COR-L47 (cell line): ENCODE results near the gene SLC30A4.
A peak's percentile ranks its signal among the peaks of the same experiment; 100 is the strongest.
"Not testable (repeated sequence)": the region's sequence is repeated elsewhere in the genome, so short reads cannot be mapped to it uniquely, and the experiment has no call there.

Source experiments
- DNase-seq: peaks from one replicate; lab custom pipeline; 2025; lab: John Stamatoyannopoulos, UW

The SLC30A4 gene

GRCh38 chr15:45507143-45507542 is 15.4 kb downstream of the SLC30A4 start:
- DNase-seq = not testable (repeated sequence)

GRCh38 chr15:45499426-45499825 is 23.1 kb downstream of the SLC30A4 start:
- DNase-seq = no peak

- no peak for DNase-seq
These were observed 23.9 kb downstream of the SLC30A4 start for GRCh38 chr15:45498701-45499100.

- no peak for DNase-seq
These were observed 25.3 kb downstream of the SLC30A4 start for GRCh38 chr15:45497261-45497660.

- DNase-seq = no peak
These were observed 25.9 kb downstream of the SLC30A4 start for GRCh38 chr15:45496658-45497057.

- DNase-seq = no peak
These were observed 27.0 kb downstream of the SLC30A4 start for GRCh38 chr15:45495588-45495987.

GRCh38 chr15:45489690-45490238 is 32.8 kb downstream of the SLC30A4 start:
- no peak for DNase-seq

GRCh38 chr15:45486317-45486716 is 36.2 kb downstream of the SLC30A4 start:
- no peak for DNase-seq

GRCh38 chr15:45481135-45481534 is 41.4 kb downstream of the SLC30A4 start:
- peak; percentile 53 for DNase-seq

- no peak for DNase-seq
These were observed 46.1 kb downstream of the SLC30A4 start for GRCh38 chr15:45476410-45476809.

GRCh38 chr15:45474799-45475198 is 47.8 kb downstream of the SLC30A4 start:
- no peak for DNase-seq

GRCh38 chr15:45473068-45473467 is 49.5 kb downstream of the SLC30A4 start:
- no peak for DNase-seq

- DNase-seq = no peak
These were observed 51.4 kb downstream of the SLC30A4 start for GRCh38 chr15:45471151-45471550.

GRCh38 chr15:45469441-45469840 is 53.1 kb downstream of the SLC30A4 start:
- DNase-seq = no peak

GRCh38 chr15:45469027-45469426 is 53.5 kb downstream of the SLC30A4 start:
- no peak for DNase-seq

GRCh38 chr15:45468294-45468693 is 54.3 kb downstream of the SLC30A4 start:
- DNase-seq = no peak

GRCh38 chr15:45458746-45459403 is 63.7 kb downstream of the SLC30A4 start:
- DNase-seq = peak; percentile 6

GRCh38 chr15:45457641-45458539 is 64.7 kb downstream of the SLC30A4 start:
- peak; percentile 79 for DNase-seq

GRCh38 chr15:45457220-45457619 is 65.3 kb downstream of the SLC30A4 start:
- no peak for DNase-seq

GRCh38 chr15:45456212-45457106 is 66.1 kb downstream of the SLC30A4 start:
- no peak for DNase-seq

- DNase-seq = peak; percentile 37
These were observed 67.7 kb downstream of the SLC30A4 start for GRCh38 chr15:45454814-45455213.

GRCh38 chr15:45451265-45451664 is 71.3 kb downstream of the SLC30A4 start:
- DNase-seq = no peak
